Activated CD4-positive, alpha-beta T cell treated with anti-CD3 and anti-CD28 coated beads for 1 hour (primary cell): ENCODE measurements around the gene HSD17B4.
"Not testable (repeated sequence)": the region's sequence is repeated elsewhere in the genome, so short reads cannot be mapped to it uniquely, and the experiment has no call there.

Source experiments
- DNase-seq: peaks from one replicate; pipeline ENCODE4 v3.0.0-alpha.2; 2020

The HSD17B4 gene

DNA sequence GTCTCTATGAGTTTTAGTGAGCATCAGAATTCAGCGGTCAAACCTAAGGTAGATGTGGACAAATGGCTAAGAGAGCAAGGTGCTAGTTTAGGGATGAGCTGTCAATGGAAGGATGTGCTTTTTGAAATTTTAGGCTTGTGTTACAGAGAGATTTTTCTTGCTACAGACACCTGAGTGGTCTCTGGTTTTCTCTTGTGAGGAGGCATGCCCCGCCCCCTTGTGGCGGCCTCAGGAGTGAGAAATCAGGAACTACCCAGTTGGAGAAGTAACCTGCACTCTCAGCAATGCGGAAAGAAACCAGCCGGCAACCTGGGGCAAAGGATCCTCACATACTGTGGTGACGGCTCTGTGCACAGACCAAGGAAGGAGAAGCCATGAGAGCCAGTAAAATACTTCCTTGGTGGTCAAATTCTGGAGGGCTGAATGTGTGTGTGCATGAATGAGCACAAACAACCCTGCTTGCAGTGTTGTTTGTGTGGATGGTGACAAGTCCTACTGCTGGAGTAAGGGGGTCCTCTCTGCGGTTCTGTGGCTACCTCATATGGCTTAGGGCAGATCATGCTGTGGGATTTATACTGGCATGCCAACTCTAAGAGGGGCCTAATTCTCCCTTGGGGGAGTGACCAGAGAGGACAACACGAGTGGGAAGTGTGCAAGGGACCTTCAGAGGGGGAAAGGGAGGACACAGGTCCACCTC lies 16.7 kb upstream of the HSD17B4 start:
- peak; percentile 59 for DNase-seq

DNA sequence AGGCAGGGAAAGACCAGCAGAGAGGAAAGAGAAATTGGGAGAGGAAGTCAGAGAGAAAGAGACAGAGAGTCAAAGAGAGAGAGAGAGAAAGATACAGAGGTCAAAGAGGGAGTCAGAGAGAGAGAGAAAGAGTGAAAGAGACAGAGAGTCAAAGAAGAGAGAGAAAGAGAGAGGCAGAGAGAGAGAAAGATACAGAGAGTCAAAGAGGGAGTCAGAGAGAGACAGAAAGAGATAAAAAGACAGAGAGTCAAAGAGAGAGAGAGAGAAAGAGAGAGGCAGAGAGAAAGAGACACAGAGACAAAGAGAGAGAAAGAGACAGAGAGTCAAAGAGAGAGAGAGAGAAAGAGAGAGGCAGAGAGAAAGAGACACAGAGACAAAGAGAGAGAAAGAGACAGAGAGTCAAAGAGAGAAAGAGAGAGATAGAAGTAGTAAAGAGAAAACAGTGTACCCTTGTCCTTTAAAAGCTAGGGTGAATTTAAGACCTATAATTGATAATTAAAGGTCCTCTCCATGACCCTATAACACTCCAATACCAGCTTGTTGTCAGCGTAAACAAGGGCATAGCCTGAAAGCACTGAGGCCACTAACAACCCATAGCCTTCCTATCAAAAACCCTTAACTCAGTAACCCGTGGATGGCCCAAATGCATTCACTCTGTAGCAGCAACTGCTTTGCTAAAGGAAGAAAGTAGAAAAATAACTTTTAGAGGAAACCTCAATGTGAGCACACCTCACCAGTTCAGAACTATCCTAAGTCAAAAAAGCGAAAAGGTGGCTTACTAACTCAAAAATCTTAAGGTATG lies 14.3 kb upstream of the HSD17B4 start:
- DNase-seq = not testable (repeated sequence)

DNA sequence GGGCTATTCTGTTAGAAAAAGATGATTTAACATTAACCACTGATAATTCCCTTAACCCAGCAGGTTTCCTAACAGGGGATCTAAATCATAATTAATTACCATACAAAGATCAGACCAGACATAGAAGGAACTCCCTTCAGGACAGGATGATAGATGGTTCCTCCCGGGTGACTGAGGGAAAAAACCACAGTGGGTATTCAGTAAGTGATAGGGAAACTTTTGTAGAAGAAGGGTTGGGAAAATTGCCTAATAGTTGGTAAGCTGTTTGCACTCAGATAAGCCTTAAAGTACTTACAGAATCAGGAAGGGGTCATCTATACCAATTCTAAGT lies 13.7 kb upstream of the HSD17B4 start:
- not testable (repeated sequence) for DNase-seq

DNA sequence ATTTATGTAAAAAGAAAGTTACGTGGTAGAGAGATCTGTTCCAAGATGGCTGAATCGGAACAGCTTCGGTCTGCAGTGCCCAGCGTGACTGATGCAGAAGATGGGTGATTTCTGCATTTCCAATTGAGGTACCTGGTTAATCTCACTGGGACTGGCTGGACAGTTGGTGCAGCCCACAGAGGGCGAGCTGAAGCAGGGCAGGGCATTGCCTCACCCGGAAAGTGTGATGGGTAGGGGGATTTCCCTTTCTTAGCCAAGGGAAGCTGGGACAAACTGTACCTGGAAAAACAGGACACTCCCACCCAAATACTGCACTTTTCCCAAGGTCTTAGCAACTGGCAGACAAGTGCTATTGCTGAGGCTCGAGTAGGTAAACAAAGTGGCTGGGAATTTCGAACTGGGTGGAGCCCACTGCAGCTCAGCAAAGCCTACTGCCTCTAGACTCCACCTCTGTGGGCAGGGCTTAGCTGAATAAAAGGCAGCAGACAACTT lies 13.1 kb upstream of the HSD17B4 start:
- no peak for DNase-seq

DNA sequence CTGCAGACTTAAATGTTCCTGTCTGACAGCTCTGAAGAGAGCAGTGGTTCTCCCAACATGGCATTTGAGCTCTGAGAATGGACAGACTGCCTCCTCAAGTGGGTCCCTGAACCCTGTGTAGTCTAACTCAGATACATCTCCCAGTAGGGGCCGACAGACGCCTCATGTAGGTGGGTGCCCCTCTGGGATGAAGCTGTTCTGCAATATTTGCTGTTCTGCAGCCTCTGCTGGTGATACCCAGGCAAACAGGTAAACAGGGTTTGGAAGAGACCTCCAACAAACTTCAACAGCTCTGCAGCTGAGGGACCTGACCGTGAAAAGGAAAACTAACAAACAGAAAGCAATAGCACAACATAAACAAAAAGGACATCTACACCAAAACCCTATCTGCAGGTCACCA lies 12.7 kb upstream of the HSD17B4 start:
- not testable (repeated sequence) for DNase-seq

DNA sequence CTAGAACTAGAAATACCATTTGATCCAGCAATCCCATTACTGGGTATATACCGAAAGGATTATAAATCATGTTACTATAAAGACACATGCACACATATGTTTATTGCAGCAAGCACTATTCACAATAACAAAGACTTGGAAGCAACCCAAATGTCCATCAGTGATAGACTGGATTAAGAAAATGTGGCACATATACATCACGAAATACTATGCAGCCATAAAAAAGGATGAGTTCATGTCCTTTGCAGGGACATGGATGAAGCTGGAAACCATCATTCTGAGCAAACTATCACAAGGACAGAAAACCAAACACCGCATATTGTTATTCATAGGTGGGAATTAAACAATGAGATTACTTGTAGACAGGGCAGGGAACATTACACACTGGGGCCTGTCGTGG lies 7.7 kb upstream of the HSD17B4 start:
- not testable (repeated sequence) for DNase-seq

DNA sequence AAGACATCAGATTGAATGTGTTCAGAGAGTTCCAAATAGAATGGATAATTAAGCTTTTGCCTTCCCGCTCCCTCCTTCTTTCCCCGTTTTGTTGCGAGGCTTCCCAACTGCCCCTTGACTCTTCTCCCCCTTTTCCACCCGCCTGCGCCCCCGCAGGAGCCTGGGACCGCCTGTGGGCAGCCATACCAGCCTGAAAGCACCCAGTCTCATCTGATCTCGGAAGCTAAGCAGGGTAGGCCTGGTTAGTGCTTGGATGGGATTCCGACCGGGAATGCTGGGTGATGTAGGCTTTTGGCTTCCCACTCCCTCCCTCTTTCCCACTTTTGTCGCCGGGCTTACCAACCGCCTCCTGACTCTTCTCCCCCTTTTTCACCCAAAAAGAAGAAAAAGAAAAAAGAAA lies 6.8 kb upstream of the HSD17B4 start:
- DNase-seq = no peak

DNA sequence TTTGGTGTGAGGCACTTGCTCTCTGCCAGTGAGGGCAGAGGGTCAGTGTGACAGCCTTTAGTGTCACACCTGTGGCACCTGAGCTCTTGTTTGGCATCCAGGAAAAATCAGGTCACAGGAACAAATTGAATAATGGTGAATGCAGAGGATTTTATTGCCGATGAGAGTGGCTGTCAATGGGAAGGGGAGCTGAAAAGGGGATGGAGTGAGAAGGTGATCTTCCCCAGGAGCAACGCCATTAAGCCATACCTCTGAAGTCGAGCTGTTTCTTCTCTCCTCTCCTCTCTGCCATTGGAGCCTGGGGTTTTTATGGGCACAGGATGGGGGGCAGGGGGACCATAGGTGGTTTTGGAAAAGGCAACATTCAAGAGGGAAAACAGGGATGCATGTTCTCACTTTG lies 2.4 kb upstream of the HSD17B4 start:
- no peak for DNase-seq

DNA sequence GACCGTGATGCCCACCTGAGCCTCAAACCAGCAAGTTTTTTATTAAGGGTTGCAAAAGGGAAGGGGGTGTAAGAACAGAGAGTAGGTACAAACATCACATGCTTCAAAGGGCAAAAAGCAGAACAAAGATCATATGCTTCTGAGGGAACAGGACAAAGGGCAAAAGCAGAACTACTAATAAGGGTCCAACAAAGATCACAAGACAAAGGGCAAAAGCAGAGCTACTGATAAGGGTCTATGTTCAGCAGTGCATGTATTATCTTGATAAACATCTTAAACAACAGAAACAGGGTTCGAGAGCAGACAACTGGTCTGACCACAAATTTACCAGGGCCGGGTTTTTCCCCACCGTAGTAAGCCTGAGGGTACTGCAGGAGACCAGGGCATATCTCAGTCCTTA lies 1.7 kb upstream of the HSD17B4 start:
- DNase-seq = not testable (repeated sequence)

DNA sequence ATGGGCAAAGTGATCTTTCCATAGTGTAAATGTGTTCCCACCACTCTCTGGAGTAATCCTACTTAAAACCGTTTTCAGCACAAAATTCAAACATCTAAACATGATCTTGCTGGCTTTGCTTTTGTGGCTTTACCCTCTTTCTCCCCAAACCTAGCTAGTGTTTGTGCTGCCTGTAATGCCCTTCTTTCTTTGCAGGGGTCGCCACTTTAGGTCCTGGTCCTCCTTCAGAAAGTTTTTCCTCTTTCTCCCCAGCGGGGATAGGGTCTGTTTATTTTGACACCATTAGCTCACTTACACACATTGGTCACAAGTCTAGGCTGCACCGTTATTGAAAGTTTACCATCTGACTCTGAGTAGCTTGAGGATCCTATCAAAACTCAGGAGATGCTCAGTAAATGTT lies 736 bp upstream of the HSD17B4 start:
- no peak for DNase-seq

DNA sequence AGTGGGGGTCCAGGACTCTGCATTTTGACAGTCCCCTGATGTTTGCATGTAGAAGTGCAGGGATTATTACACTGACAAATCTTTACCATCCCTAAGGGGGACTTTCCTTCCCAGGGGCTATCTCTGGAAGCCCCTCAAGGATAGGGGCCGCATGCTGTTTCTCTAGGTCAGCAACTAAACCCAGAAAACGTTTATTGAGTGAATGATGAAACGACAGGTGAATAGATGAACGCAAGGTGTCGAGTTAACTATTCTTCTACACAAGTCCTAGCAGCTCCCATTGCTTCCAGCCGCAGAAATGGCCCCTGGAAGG lies 281 bp upstream of the HSD17B4 start:
- no peak for DNase-seq

DNA sequence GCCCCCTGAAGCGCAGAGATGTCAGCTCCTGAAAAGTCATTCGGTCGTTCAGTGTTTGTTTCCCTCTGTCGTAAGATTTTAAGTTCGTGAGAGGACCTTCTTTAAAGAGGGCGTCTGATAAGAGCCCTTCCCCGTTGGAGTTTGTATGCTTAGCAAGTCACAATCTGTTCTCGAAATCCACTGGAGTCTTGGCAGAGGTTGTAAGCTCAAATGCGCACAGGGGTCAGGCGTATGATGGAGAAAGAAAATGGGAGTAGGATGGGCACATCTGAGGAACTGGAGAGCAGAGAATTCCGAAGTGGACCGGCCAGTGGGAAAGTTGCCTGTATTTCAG lies 710 bp downstream of the HSD17B4 start:
- no peak for DNase-seq

DNA sequence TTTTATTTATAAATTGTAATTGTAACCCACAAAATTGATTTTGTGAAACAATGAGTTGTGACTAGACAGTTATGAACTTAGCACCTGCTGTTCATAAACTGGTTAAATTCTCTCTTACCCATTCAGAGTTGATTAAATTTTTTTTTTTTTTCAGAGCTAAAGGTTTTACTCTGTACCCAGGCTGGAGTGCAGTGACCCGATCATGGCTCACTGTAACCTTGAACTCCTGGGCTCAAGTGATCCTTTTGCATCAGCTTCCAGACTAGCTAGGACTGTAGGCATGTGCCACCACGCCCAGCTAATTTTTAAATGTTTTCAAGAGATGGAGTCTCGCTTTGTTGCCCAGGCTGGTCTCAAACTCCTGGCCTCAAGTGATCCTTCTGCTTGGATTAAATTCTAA lies 1.9 kb downstream of the HSD17B4 start:
- DNase-seq = no peak

DNA sequence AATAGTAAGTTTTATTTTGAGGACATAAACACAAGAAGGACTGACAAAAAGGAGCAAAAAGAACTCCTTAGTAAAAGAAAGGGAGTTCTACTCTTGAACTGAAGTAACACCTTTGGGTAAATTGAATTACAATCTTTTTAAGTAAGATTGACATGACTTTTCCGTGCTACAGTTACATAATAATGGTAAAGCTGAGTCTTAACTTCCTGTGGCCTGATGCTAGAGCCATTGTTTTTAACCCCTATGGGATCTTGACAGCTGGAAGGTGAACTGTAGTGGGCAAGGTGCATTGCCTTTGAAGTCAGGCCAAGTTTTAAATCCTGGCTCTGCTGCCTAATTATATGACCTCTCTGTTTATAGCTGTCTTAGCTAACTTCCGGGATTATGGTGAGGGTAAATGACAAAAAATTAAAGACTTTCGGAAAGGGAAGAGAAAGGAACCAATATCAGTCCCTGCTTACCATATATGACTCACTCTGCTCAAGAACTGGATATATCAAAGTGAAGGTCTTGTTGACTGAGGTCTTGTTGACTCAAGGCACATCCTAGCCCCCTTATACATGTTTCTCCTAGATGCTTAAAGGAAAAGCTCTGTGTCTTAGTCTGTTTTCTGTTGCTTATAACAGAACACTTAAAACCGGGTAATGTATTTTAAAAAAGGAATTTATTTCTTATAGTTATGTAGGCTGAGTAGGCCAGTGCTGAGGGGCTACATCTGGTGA lies 6.8 kb downstream of the HSD17B4 start:
- no peak for DNase-seq

DNA sequence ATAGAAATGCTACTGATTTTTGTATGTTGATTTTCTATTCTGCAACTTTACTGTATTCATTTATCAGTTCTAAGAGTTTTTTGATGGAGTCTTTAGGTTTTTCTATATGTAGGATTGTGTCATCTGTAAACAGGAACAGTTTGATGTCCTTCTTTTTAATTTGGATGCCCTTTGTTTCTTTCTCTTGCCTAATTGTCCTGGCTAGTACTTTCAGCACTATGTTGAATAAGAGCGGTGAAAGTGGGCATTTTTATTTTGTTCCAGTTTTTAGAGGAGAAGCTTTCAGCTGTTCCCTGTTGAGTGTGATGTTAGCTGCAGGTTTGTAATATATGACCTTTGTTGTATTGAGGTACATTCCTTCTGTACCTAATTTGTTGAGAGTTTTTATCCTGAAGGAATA lies 13.3 kb downstream of the HSD17B4 start:
- DNase-seq = no peak

DNA sequence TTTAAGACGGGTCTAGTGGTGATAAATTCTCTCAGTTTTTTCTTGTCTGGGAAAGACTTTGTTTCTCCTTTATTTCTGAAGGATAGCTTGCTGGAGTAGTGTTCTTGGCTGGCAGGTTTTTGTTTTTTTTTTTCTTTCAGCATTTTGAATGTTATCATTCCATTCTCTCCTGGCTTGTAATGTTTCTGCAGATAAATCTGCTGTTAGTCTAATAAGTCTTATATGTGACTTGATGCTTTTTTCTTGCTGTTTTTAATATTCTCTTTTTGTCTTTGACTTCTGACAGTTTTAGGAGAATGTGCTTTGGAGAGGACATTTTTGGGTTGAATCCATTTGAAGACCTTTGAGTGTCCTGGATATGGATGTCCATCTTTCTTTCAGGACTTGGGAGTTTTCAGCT lies 16.0 kb downstream of the HSD17B4 start:
- DNase-seq = no peak

DNA sequence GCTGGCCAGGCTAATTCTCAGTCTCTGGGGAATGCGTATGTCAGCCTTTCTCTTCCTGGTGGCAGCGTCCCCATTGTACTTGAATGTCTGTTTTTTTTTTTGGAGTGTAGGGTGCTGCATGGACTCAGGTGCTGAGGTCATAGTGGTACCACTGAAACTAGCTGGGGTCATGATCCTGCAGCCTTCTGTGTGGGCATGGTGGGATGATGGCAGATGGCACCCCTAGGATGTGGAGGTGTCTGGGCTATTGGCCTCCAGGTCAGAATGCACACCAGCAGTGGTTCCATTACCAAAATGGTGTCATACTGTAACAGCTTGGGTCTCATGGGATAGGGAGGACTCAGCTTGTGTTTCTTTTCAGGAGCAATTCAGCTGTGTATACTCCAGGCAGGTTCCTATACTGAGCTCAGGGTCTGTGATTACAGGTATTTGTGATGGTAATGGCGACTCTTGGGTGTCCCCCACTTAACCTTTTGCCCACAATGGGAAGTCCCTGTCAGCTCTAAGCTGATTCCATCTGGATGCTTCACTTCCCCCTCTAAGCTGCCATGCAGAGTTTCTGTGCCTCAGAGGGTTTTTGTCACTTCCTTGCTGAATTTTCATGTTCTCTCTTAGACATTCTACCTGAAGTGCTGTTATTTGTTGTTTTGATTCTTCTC lies 17.9 kb downstream of the HSD17B4 start:
- no peak for DNase-seq

DNA sequence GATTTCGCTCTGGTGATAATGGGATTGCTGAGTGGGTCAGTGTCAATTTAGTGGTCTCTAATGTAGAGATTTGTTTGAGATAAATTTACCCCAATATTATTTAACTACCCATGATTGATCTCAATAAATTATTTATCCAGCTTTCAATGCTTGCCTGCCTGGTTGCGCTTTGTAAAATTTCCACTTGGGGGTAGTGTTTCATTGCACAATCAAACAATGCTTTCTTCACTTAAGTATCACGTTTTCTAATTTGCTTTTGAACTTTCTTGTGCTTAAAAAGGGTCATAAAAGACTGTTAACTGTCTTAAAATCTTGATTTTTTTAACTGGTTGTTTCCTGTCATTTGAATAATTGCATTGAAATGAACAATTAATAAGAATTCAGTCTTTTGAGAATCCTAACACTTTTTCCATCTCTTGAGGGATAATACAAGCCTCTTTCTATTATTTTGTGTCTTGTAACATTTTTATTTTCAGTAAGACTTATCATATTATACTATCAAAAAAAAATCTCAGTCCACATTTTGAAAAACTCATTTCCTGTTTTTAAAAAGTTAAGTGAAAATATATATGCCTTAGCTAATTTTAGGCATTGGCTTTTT lies 18.7 kb downstream of the HSD17B4 start:
- DNase-seq = no peak

DNA sequence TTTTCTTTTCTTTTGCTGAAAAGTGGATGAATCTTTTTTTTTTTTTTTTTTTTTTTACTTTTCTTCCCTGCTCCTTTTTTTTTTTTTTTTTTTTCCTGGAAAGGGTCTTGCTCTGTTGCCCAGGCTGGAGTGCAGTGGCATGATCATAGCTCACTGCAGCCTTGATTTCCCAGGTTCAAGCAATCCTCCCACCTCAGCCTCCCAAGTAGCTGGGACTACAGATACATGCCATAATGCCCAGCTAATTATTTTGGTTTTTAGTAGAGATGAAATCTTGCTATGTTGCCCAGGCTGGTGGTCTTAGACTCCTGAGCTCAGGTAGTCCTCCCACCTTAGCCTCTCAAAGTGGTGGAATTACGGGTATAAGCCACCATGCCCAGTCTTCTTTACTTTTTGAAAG lies 20.9 kb downstream of the HSD17B4 start:
- no peak for DNase-seq

DNA sequence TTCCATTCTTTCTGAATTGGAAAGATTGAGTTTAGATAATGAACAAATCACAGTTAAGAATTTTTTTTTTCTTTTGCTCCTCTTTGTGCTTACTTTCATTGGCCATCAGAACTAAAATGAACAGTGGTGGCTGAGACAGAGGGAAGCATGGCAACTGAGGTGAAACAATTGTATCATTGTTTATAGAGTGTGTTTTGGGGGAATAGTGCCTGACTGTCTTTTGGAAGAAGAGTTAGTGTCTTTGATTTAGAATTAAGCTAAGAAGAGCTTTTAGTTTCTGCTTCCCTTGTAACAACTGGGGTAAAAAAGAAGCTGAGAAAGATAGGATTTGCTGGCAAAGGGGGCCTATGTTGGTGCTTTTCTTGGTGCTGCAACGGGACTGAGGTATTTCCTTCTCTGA lies 24.0 kb downstream of the HSD17B4 start:
- no peak for DNase-seq

DNA sequence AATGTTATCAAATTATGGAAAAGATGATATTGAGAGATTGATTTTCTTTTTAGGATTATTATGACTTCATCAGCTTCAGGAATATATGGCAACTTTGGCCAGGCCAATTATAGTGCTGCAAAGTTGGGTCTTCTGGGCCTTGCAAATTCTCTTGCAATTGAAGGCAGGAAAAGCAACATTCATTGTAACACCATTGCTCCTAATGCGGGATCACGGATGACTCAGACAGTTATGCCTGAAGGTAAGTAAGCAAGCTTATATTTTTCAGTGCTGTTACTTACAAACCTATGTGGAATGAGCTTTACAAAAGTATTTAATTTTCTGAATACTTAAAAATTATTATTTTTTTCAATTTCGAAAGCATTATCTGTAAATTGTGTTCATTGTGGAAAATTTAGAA lies 26.5 kb downstream of the HSD17B4 start:
- DNase-seq = no peak

DNA sequence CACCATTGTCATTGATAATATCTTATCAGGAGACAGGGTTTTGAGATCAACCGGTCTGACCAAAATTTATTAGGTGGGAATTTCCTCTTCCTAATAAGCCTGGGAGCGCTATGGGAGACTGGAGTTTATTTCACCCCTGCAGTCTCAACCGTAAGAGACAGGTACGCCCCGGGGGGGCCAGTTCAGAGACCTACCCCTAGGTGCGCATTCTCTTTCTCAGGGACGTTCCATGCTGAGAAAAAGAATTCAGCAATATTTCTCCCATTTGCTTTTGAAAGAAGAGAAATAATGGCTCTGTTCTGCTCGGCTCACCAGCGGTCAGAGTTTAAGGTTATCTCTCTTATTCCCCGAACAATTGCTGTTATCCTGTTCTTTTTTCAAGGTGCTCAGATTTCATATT lies 28.3 kb downstream of the HSD17B4 start:
- DNase-seq = not testable (repeated sequence)

DNA sequence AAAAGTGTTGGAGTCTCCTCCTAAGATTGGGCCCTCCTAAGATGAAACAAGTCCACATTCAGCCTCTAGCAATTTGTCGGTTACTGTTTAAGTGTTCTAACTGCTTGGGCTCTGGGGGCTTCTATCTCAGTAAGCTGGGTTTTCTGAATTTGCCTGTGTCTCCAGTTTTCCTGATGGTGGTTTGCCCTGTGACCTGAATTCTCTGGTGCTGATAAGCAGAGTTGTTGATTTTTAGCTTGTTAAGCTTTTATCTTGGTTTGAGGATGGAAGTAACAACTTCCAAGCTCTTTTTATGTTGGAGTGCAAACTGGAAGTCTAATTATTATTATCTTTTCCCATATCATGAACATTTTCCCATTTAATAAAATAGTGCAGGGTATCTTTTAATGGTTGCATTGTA lies 30.9 kb downstream of the HSD17B4 start:
- DNase-seq = no peak
